ENCODE data around the gene PPM1F.
"Not testable (repeated sequence)": the region's sequence is repeated elsewhere in the genome, so short reads cannot be mapped to it uniquely, and the experiment has no call there.

The PPM1F gene

DNA sequence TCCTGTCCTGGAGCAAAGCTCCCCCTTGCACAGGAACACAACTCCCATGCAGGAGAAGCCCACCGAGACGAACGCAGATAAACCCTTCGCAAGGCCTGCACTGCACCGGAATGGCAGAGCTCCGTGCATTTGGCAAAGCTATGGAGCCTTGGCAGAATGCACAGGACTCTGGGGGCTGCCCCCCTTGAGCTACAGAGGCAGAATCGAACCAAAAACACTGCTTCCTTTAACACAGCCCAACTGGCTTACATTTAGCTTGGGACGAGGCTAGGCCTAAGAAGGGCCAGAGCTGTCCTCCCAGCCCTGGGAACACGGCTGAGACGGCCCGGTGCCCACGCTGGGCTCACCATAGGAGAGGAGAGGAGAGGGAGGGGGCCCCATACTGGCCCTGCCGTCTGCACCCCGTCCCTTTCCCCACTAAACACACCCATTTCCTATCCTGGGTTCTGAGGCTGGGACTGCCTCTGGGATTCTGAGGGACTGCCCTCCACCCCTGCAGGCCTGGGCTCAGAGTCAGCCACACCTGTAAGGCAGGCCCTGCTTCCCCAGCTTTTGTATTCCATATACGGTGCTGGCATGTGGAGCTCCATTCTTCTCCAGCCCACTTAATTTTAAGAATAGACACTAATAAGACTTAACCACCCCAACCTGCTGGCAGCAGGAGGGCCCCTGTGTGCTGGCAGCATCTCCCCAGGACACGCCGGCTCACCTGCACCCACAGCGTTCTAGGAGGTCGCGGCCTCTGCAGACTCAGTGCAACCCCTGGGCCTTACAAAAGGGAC, 32.9 kb downstream of the PPM1F start:
- no peak for DNase-seq (ENCODE audit: low spot score)

GRCh38 chr22:21918466-21919185, 34.0 kb downstream of the PPM1F start:
- no peak for DNase-seq (ENCODE audit: low spot score)

GRCh38 chr22:21917959-21918261, 34.7 kb downstream of the PPM1F start:
- DNase-seq (ENCODE audit: low spot score): no peak

- no peak for DNase-seq (ENCODE audit: low spot score)
Measured at GRCh38 chr22:21917181-21917958, 35.3 kb downstream of the PPM1F start.

DNA sequence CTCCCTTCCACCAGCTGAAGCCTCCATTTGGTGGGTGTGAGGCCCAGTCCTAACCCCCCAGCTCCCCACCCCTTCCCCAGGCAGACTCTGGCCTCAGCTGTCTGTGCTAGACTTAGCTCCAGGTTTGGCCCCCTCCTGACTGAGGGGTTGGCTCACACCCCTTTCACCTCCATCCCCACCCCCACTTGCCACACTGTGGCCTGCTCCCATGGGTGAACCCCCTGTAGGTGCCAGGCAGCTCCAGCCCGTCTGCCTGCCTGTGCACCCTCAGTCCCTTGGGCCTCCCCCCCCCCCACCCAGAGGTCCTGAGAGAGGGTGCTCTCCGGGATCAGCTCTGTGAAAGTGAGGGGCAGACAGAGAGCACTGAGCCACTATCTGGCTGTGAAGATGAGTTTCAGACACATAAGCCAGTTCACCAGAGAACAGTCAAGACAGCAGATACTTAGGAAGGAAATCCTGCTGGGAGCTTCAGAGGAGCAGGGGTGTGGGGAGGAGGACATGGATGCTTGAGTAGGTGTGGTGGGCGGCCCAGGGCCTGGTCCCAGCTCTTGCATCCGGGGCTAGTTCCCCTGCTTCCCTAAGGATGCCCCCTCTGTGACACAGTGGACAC, 36.2 kb downstream of the PPM1F start:
- no peak for DNase-seq (ENCODE audit: low spot score)

DNA sequence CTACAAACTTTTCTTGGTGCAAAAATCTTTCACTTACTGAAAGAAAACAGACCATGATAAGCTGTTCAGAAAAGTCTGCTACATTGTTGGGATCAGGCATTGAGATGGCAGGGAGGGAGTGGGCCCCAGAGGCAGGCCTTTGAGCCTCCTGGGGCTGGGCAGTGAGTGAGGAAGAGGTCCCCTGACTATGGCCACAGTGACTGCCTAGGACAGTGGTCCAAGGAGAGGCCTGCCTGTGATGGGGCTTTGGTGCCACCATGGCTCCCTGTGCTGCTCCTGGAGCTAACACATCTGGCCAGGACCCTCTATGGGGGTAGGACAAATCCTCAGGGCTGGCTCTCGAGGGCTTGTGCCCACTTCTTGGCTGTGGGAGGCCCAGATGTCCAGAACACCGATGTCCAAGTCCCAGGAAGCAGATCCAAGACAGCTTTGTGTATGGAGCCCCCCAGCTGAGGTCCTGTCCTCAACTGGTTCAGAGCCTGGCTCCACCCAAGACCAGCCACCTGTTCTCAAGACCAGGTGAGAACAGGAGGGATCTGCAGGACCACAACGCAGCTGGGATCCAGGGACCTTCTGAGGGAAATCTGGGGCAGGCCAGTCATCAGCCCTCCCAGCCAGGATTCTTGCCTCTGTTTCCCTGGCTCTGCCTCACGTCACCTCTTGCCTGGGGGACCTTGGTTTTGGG, 36.9 kb downstream of the PPM1F start:
- DNase-seq (ENCODE audit: low spot score): no peak

DNA sequence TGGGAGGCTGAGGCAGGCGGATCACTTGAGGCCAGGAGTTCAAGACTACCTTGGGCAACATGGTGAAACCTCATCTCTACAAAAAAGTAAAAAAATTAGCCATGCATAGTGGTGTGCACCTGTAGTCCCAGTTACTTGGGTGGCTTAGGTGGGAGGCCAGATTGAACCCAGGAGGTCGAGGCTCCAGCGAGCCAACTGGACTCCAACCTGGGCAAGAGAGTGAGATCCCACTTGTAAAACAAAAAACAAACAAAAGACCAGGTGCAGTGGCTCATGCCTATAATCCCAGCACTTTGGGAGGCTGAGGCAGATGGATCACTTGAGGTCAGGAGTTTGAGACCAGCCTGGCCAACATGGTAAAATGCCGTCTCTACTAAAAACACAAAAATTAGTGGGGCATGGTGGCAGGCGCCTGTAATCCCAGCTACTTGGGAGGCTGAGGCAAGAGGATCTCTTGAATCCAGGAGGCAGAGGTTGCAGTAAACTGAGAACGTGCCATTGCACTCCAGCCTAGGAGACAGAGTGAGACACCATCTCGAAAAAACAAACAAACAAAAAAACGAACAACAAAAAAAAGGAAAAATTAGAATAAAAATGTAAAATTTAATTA, 38.5 kb downstream of the PPM1F start:
- not testable (repeated sequence) for DNase-seq (ENCODE audit: low spot score)

- not testable (repeated sequence) for DNase-seq (ENCODE audit: low spot score)
Measured at GRCh38 chr22:21910367-21910766, 42.3 kb downstream of the PPM1F start.

- no peak for DNase-seq (ENCODE audit: low spot score)
Measured at GRCh38 chr22:21909871-21910270, 42.8 kb downstream of the PPM1F start.

GRCh38 chr22:21907638-21908522, 44.8 kb downstream of the PPM1F start:
- DNase-seq (ENCODE audit: low spot score): no peak

DNA sequence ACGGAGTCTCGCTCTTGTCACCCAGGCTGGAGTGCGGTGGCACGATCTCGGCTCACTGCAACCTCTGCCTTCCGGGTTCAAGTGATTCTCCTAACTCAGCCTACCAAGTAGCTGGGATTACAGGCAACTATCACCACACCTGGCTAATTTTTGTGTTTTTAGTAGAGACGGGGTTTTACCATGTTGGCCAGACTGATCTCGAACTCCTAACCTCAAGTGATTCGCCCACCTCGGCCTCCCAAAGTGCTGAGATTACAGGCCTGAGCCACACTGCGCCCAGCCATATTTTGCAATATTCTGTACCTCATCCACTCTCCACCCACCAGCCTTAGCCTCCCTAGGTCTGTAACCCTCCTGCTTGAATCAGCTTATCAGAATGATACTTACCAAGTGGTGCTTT, 47.4 kb downstream of the PPM1F start:
- not testable (repeated sequence) for DNase-seq (ENCODE audit: low spot score)

GRCh38 chr22:21904250-21904789, 48.3 kb downstream of the PPM1F start:
- DNase-seq (ENCODE audit: low spot score): no peak

DNA sequence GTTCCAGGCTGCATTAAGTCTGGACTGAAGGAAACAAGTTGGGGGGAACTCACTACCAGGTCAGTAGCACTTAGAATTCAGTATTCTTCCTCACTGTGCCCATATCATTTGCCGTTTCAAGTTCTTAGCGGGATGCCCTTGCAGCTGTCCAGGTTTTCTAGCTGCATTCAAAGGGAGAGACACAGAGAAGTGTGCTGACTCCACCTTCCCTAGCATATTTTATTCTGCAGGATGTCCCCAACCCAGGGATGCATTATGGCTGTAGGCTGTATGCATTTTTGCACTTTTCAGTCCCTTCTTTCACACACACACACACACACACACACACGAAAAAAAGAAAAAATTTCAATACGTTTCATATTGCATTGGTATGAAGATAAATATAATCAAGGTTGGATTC, 49.4 kb downstream of the PPM1F start:
- DNase-seq (ENCODE audit: low spot score): no peak

GRCh38 chr22:21902296-21903087, 50.2 kb downstream of the PPM1F start:
- no peak for DNase-seq (ENCODE audit: low spot score)

- DNase-seq (ENCODE audit: low spot score): no peak
Measured at GRCh38 chr22:21898354-21898896, 54.2 kb downstream of the PPM1F start.

GRCh38 chr22:21896951-21897513, 55.6 kb downstream of the PPM1F start:
- no peak for DNase-seq (ENCODE audit: low spot score)

DNA sequence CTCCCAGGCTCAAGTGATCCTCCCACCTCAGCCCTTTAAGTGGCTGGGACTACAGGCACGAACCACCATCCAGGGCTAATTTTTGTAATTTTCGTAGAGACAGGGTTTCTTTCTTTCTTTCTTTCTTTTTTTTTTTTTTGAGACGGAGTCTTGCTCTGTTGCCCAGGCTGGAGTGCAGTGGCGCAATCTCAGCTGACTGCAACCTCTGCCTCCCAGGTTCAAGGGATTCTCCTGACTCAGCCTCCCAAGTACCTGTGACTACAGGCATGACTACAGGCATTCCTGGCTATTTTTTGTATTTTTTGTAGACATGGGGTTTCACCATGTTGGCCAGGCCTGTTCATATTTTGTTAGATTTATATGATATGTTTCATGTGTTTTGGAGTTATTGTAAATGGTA, 56.4 kb downstream of the PPM1F start:
- DNase-seq (ENCODE audit: low spot score): not testable (repeated sequence)

GRCh38 chr22:21894799-21895198, 57.8 kb downstream of the PPM1F start:
- DNase-seq (ENCODE audit: low spot score): no peak
